HG03457 (cell line): Measurements from ENCODE around the gene TMEM238.

Experiments used
- ATAC-seq: cut with Tn5 transposase; IDR thresholded peaks from one replicate; pipeline ENCODE4 v1.9.1; 2021; ENCODE audit warnings: moderate number of reproducible peaks; ENCODE audit not compliant: unreplicated experiment

TMEM238 gene

DNA sequence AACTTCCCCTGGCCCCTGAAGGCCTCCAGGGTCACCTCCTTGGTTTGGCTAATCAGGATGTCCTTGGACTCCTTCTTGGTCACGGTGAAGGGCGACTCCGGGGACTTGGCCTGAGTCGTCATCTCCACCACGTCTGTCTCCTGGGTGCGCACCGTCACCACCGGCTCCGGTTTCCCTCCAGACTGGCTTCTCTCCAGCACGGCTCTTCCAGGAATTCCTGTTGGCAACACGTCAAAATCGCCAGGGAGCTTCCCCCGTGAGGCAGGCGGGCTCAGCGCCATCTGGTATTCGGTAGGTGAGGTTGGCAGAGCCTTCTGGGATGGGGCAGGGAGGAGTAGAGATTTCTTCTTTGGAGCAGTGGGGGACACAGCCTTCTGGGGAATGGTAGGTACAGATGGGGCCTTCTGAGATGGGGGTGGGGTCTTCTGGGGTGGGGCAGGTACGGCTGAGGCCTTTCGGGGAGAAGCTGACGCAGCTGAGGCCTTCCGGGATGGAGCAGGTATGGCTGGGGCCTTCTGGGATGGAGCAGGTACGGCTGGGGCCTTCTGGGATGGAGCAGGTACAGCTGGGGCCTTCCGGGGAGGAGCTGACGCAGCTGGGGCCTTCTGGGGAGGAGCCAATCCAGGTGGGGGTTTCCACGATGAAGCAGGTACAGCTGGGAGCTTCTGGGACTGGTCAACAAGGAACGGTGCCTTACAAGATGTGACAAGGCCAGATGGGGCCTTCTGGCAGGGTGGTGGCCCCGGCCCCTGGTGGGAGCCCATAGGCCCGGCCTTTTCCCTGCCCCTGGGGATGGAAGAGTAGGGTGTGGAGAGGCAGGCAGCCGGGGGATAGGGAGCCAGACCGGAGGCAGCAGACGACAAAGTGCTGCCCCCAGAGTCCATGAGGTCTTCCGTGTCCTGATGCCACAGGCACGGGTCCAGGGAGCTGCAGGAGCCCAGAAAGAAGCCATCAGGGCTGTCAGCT, 24.9 kb downstream of the TMEM238 start:
- ATAC-seq, result no peak

DNA sequence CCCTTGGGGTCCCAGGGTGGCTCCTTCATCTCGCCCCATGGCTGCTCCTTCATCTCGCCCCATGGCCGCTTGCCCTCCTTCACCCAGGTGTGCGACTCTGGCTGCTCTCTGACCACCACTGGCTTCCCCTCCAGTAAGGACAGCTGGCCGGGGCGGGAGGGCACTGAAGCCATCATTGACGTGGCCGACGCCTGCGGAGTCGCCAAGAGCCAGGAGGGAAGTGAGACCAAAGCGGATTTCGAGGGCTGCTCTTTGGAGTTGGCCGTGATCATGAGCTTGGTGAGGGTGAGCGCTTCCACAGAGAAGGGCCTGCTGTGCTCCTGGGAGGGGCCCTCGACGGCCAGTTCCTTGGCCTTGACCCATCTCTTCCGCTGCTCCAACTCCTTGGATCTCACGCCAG, 25.6 kb downstream of the TMEM238 start:
- no peak for ATAC-seq

DNA sequence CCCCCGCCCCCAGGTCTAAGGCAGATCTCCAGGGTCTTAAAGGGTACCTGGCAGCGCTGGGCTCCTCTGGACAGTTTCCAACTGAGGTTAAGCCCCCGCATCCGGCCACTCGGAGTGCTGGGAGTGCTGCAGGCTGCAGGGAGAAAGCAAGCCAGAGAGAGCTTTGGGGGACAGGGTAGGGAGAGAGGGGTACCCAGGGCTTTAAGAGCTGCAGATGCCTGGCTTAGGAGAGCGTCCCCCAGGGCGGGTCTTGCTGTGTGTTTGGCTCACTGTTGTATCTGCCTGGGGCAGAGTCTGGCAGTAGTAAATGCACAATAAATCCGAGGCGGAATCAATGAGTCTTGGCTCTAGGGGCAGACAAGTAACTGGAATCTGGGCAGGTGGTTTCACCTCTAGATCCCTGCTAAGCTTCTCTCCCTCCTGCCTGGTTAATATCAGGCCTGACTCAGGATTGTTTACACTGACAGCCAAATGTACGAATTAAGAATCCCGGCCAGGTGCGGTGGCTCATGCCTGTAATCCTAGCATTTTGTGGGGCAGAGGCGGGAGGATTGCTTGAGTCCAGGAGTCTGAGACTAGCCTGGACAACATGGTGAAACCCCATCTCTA, 28.8 kb downstream of the TMEM238 start:
- ATAC-seq, result no peak

DNA sequence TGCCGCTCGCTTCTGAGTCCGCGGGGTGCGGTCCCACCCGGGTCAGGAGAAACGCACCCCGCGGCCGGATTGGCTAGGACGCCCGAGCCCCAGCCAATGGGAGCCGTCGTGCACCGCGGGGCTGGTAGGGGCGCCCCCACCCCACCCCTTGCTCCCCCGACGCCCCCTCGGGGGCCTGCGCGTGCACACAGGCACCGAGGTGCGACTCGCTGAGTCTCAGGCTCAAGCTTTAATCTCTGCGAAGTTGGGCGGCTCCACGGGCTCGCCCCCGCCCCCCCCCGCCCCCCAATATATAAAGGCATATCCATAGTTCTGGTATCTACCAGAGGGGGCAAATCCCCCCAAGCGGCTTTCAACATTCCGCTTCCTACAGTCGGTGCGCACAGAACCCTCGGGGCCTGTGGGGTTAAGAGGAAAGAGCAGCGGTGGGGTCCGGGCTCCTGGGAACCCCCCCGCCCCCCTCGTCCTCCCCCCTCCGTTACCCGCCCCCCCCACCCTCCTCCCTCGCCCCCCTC, 29.3 kb downstream of the TMEM238 start, which contains the start of gene COX6B2:
TSS of gene COX6B2 (minus strand) at position 22 of the 515 bp plus-strand sequence. CDS start 198 bp downstream, outside the sequence.
- ATAC-seq, result no peak

DNA sequence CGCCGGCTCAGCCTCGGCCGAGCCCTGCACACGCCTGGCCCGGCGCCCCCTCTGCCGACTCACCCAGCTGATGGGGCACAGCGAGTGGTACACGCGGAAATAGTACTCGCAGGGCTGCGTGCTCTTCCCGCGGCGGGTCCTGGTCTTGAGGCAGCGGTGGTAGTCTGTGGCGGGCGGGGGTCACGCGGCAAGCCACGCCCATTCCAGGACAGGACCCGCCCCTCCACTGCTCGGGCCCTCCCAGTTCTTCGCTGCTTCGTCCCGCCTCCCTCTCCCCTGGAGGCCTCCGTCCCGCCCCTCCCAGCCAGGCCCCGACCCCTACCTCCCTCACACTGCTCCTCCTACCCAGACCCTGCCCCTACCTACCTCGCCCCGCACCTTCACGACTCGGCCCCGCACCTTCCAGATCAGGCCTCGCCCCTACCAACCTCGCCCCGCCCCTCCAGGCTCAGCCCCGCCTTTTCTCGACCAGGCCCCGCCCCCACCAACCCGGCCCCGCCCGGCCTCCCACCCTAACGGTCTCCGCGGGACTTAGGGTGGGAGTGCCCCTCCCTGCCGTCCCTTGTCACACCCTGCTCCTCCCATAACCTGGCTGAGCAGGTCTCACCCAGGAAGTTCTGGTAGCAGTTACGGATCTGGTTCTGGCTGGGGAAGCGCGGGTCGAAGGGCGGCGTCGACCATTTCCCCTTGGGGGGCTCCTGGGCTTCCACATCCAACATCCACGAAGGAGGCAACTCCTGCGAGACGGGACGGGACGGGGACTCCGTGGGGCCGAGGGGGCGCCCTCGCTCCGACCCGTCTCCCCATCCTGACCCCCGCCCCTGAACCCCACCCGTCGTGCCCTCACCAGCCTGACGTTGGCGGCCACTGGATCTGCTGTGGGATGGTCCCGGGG, 30.0 kb downstream of the TMEM238 start:
- no peak for ATAC-seq

DNA sequence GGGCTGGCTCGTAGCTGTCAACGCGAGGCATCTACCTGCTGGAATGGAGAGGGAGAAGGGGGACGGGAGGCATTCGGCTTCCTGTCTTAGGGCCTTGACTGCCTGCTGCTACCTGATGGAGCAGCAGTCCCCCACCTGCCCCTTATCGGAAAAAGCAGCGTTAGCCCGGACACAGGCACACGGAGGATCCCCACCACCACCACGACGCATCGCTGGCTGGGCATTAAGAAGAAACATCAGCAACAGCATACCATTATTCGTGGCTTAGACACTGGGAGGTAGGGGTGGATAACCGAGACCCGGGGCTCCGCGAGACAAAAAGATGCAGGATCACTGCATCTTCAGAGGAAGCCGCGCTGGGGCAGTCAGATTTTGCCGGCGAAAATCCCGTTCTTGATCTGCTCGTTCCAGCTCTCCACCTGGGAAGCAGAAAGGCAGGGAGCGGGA, 30.7 kb downstream of the TMEM238 start:
- ATAC-seq, result no peak

DNA sequence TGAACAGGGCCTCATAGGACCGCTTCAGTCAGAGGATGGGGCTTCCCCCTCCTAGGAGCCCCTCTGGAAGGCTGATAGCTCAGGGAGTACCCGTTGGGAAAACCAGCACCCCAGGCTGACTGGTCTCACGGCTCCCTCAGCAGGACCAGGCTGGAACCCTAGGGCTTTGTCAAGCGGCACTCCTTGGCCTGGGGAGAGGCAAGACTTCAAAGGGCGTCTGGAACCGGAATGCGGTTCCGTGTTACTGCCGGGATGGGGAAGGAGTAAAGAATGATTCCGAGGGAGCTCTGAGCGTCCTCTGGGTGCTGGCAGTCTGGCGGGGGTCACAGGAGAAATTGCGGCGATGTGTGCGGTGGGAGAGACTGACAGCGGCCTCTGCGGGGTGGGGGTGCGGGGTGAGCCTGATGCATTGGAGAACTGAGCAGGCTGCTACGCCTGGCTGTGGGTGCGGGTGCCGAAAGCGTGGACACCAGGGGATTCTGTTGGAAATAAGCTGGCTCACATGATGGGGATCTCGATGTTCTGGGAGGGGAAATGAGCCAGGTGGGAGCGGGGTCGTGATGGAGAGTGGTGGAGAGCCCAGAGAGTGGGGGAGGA, 31.4 kb downstream of the TMEM238 start:
- no peak for ATAC-seq

DNA sequence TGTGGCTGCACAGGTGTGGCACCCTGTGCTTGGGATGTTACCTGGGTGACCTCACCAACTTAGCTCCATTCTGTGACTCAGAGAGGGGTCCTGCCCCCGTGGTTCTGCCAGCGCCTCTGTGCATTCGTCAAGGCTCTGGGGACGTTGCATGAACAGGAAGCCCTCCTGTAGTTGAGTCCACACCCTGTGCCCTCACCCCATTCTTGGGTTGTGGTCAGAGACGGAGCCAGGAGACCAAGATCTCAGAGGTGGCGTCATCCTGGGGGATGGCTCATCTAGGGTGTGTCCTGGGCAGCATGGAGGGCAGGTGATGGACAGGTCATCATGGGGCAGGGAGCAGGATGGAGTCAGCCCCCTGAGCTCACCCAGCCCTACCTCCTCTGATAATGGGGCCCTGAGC, 32.1 kb downstream of the TMEM238 start:
- no peak for ATAC-seq

DNA sequence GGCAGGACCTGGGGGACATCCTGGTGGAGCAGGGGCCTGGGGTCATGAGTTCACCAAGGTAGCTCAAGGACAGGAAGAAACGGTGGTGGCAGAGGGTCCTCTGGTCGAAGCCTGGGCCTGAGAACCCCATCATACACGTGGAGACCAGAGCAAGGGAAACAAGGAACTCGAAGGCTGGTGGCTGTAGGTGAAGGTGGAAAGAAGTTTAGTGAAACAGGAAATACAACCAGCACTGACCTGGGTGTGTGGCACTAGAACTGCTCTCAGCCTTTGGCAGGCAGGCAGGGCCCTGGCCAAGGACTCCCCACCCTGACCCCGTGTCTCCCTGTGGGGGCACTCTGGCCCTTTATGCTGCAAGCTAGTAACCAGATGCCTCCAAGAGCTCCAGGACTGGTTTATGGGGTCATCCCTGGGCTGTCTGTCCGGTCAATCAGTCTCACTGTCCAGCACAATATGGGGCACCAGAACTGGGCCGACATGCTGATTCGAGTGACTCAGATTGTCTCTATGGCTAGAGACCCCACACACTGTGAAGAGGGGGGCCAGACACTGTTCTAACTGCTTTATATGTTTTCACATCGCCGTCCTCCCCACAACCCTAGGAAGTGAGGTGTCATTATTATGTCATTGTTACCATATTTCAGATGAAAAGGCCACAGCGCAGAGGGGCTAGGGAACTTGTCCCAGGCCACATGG, 33.3 kb downstream of the TMEM238 start:
- ATAC-seq, result no peak

DNA sequence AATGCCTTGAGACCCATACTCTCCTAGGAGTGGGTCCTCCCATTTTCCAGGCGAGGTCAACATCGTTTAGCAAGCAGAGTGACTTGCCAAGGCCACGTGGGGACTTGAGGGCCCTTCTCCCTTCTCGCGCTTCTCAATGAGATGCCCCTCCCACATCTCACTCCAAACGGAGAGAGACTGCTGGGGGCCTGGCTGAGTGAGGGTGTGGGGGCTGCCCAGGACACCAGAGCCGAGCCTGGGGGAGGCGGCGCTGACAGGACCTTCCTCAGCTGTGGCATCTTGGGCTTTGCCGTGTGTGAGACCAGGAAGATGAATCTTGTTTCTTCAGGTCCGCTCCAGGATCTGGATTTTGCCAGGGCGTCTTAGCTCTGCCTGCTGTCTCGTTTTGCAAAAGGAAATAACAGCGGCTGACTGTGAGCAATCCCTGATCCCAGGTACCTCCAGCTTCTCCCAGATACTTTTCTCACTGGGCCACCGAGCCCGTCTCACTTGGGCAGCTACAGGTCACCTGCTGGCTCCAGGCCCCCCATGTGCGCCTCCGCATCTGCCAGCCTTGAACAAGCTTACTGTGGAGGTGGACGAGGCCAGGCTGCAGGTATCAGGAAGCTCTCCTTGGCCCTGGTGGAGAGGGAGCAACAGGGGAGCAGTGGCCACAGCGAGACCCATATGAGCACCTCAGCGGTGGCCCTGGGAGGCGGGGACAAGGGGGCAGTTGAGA, 35.6 kb downstream of the TMEM238 start:
- ATAC-seq, result no peak

DNA sequence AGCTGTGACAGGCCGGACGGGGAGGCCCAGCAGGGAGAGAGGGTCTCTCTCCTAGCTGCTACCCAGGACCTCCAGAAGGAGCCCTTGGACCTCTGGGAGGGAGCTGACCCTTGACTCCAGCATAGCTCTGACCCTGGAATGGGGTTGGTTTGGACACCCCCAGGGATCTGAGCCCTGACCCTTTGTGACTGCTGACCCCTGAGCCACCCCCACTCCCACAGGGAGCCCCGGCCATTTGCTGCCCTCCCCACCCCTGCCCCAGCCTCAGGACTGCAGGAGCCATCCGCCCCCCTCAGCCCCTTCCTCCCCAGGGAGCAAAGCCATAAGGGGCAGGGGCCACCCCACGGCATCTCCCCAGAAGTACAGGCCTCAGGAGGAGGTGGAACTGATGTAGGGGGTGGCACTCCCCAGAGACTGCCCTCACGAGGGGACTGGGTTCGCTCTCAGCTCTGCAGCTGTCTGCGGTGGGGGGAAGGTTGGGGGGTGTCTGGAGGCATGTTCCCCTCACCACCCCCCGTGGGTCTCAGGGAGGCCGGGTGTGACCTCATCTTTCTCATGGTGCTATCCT, 36.6 kb downstream of the TMEM238 start:
- ATAC-seq, result no peak

DNA sequence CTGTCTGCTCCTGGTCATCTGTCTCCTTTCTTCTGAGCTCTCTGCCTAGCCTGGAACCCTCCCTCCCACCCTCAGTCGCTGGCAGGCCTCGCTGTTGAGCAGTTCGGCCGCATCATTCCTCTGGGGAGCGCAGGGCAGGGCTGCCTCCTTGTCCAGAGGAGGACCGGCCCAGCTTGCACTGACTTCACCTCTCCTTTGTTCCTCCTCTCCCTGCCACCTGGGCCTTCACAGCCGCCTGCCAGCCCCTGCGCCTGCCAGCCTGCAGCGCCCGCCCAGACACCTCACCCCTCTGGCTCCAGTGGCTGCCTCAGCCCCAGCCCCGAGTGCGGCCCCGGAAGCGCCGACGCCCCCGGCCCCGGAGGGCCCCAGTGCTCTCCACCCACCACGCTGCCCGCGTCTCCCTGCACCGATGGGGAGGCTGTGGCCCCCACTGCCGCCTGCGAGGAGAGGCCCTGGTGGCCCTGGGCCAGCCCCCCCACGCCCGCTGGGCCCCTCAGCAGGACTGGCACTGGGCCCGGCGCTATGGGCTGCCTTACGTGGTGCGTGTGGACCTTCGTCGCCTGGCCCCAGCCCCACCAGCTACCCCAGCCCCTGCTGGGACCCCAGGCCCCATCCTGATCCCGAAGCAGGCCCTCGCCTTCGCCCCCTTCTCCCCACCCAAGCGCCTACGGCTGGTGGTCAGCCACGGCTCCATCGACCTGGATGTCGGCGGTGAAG, 37.2 kb downstream of the TMEM238 start:
- no peak for ATAC-seq

DNA sequence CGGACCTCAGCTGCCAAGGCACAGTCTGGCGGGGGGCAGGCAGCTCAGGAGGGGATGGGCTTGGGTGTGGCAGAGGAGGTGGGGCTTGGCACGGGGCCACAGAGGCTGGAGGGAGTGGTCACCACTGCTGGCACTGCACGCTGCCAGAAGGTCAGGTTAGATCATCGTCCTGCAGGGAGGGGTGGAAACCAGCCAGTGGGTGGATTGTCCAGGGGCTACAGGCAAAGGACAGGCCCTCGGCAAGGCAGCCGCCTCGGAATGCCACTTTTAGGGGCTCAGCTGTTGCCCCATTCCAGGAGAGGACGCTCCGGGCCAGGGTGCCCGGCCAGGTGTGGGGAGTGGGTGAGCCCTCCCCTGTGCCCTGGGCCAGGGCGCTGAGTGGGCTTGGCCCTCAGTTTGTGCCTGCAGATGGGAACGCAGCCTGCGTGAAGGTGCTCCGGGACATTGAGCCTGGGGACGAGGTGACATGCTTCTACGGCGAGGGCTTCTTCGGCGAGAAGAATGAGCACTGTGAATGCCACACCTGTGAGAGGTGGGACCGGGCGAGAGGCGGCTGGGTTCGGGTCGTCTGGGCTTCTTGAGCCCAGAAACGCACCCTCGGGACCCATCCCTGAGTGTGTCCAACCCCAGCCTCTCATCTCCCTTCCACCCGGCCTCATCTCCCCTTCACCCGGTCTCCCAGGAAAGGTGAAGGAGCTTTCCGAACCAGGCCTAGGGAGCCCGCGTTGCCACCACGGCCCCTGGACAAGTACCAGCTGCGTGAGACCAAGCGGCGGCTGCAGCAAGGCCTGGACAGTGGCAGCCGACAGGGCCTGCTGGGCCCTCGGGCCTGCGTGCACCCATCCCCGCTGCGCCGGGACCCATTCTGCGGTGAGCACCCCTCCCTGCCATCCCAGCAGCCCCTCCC, 38.0 kb downstream of the TMEM238 start:
- ATAC-seq, result no peak

DNA sequence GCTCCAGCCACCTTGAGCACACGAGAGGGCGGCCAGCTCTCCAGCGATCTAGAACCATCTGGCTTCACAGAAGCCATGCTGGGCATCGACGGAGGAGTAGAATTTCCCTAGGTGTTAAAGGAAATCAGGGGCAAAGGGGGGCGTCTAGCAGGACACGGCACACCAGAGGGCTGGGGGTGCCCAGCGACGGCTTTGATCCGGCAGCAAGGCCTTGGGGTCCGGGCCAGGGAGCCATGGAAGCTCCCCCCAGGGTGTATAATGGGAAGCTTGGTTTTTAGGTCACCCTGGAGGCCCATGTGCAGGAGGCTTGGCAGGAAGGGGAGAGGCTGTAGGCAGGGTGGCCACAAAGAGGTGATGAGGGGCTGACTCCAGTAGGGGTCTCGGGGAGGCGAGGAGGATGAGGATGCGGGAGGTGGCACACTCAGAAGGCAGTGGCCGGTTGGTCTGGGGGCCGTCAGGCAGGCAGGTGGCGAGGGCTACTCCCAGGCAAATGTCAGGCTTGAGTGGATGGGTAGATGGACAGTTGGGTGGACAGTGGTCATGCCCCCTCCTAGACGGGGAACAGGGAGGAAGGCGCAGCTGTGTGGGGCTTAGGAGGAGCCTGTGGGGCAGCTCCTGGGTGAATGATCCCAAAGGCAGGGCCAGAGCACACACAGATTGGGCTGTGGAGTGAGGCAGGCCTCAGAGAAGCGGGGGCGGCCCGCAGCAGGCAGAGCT, 38.8 kb downstream of the TMEM238 start:
- no peak for ATAC-seq

DNA sequence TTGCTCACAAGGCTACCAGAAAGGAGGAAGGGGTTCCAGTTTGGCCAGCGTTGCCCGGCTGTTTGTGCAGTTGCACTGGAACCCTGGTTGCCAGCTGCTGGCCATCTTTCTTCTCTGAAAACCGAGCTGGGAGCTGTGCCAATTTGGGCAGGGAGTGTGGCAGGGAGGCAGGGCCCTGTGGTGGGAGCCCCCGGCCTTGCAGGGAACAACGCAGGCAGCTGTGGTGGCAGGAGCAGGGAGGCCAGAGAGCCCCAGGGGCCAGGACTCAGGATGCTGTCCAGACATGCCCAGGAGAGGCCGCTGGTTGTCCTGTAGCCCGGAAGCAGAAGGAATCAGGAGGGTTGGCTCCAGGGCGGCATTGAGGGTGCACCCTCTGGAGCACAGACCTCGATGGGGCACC, 39.6 kb downstream of the TMEM238 start:
- no peak for ATAC-seq
